ENCODE results near the gene ADRB1. TPM values are rescaled to one million over a fixed set of nuclear protein-coding genes. Genes with fewer than 3 reads are reported as not detected.

Gene ADRB1
- total RNA-seq (not detected), polyA plus RNA-seq (under 1 TPM in 2 of 3 donors, not detected in 1; 0.08 to 0.12 TPM), total RNA-seq (0 to 1.6 (median 0.18) reads per million in 6 experiments)

GRCh38 chr10:114043532-114044246, at the start of gene ADRB1:
TSS of gene ADRB1 (plus strand) at chr10:114043866. CDS start at chr10:114044133, 267 bp downstream.
- POLR2A ChIA-PET: interaction anchor here (0.6 kb wide), 1 partner anchor 13 kb away, joined by 9 read pairs; no protein-coding TSS in a partner anchor
- Mint-ChIP-seq H3K4me3 (peak within 1 kb of the TSS; percentile 65 to 86 (median 80)), H3K27ac (peak within 1 kb of the TSS in 3 of 10 donors; percentile 26 to 33 (median 29)), H3K9me3 (peaks cover 0 to 2% (median 0%) of the 10 kb centered on the region in 9 donors), H3K27me3 (peaks cover 30 to 90% (median 47%) of the 10 kb centered on the region in 5 donors), H3K36me3 (peaks cover 0 to 4% (median 0%) of the 10 kb centered on the region in 3 donors), H3K4me1 (peaks cover 5 to 26% (median 20%) of the 10 kb centered on the region in 4 donors)
- ATAC-seq (peak; percentile 35 to 44), DNase-seq (peak in 6 of 10 donors; percentile 7 to 19 (median 14))

GRCh38 chr10:113995201-113995600, 48.5 kb upstream of the ADRB1 start:
- no peak overlapping the region for H3K27ac Mint-ChIP-seq
- H3K9me3 Mint-ChIP-seq: no peaks in the 10 kb centered on the region
- POLR2A ChIA-PET: no interaction called here
- no peak for DNase-seq
- no peaks in the 10 kb centered on the region for H3K36me3 Mint-ChIP-seq
- no peak overlapping the region for H3K4me3 Mint-ChIP-seq
- H3K27me3 Mint-ChIP-seq: peaks cover 17 to 60% (median 34%) of the 10 kb centered on the region in 5 donors
- no peak for ATAC-seq
- H3K4me1 Mint-ChIP-seq: peaks cover 0 to 23% (median 7%) of the 10 kb centered on the region in 4 donors

- no peaks in the 10 kb centered on the region for H3K9me3 Mint-ChIP-seq
- peaks cover 12 to 49% (median 23%) of the 10 kb centered on the region in 5 donors for H3K27me3 Mint-ChIP-seq
- ATAC-seq (no peak), DNase-seq (no peak)
- peaks cover 0 to 24% (median 4%) of the 10 kb centered on the region in 4 donors for H3K4me1 Mint-ChIP-seq
- no peak overlapping the region for H3K27ac Mint-ChIP-seq
- POLR2A ChIA-PET: no interaction called here
- no peaks in the 10 kb centered on the region for H3K36me3 Mint-ChIP-seq
- no peak overlapping the region for H3K4me3 Mint-ChIP-seq
These were observed 46.2 kb upstream of the ADRB1 start for GRCh38 chr10:113997428-113997827.

- peaks cover 0 to 14% (median 4%) of the 10 kb centered on the region in 4 donors for H3K4me1 Mint-ChIP-seq
- H3K9me3 Mint-ChIP-seq: no peaks in the 10 kb centered on the region
- H3K4me3 Mint-ChIP-seq: peak overlapping the region in 1 of 10 donors; percentile 5
- ATAC-seq (no peak), DNase-seq (no peak)
- H3K27me3 Mint-ChIP-seq: peaks cover 12 to 42% (median 28%) of the 10 kb centered on the region in 5 donors
- H3K36me3 Mint-ChIP-seq: no peaks in the 10 kb centered on the region
- POLR2A ChIA-PET: no interaction called here
- H3K27ac Mint-ChIP-seq: no peak overlapping the region
These were observed 44.1 kb upstream of the ADRB1 start for GRCh38 chr10:113999531-113999930.

- Mint-ChIP-seq H3K4me3 (no peak overlapping the region), H3K9me3 (no peaks in the 10 kb centered on the region), H3K27me3 (peaks cover 15 to 46% (median 33%) of the 10 kb centered on the region in 5 donors), H3K27ac (no peak overlapping the region), H3K36me3 (no peaks in the 10 kb centered on the region), H3K4me1 (peaks cover 0 to 14% (median 5%) of the 10 kb centered on the region in 4 donors)
- DNase-seq: no peak
- no peak for ATAC-seq
- POLR2A ChIA-PET: no interaction called here
These were observed 43.1 kb upstream of the ADRB1 start for GRCh38 chr10:114000457-114001010.

GRCh38 chr10:114002422-114002821, 41.2 kb upstream of the ADRB1 start:
- Mint-ChIP-seq H3K4me1 (peaks cover 0 to 14% (median 5%) of the 10 kb centered on the region in 4 donors), H3K9me3 (no peaks in the 10 kb centered on the region), H3K4me3 (no peak overlapping the region), H3K27ac (no peak overlapping the region), H3K36me3 (no peaks in the 10 kb centered on the region), H3K27me3 (peaks cover 11 to 28% (median 20%) of the 10 kb centered on the region in 5 donors)
- ATAC-seq (no peak), DNase-seq (no peak)
- POLR2A ChIA-PET: no interaction called here

- ATAC-seq (no peak), DNase-seq (no peak)
- POLR2A ChIA-PET: no interaction called here
- Mint-ChIP-seq H3K4me1 (peaks cover 0 to 14% (median 5%) of the 10 kb centered on the region in 4 donors), H3K36me3 (no peaks in the 10 kb centered on the region), H3K27me3 (peaks cover 11 to 26% (median 18%) of the 10 kb centered on the region in 5 donors), H3K27ac (no peak overlapping the region), H3K4me3 (no peak overlapping the region), H3K9me3 (no peaks in the 10 kb centered on the region)
These were observed 40.3 kb upstream of the ADRB1 start for GRCh38 chr10:114003161-114003941.

GRCh38 chr10:114009281-114009996, 34.2 kb upstream of the ADRB1 start:
- POLR2A ChIA-PET: no interaction called here
- Mint-ChIP-seq H3K36me3 (no peaks in the 10 kb centered on the region), H3K9me3 (no peaks in the 10 kb centered on the region), H3K4me3 (no peak overlapping the region), H3K27me3 (peaks cover 4 to 22% (median 10%) of the 10 kb centered on the region in 5 donors), H3K4me1 (peaks cover 0 to 2% (median 0%) of the 10 kb centered on the region in 4 donors), H3K27ac (no peak overlapping the region)
- DNase-seq (no peak), ATAC-seq (no peak)

- Mint-ChIP-seq H3K9me3 (peaks cover 0 to 4% (median 0%) of the 10 kb centered on the region in 9 donors), H3K4me3 (no peak overlapping the region), H3K27me3 (peaks cover 1 to 13% (median 4%) of the 10 kb centered on the region in 5 donors), H3K36me3 (peaks cover 0 to 2% (median 0%) of the 10 kb centered on the region in 3 donors), H3K27ac (no peak overlapping the region), H3K4me1 (no peaks in the 10 kb centered on the region)
- ATAC-seq (no peak), DNase-seq (no peak)
- POLR2A ChIA-PET: no interaction called here
These were observed 33.4 kb upstream of the ADRB1 start for GRCh38 chr10:114010316-114010715.

- POLR2A ChIA-PET: no interaction called here
- no peak overlapping the region for H3K4me3 Mint-ChIP-seq
- peaks cover 0 to 10% (median 8%) of the 10 kb centered on the region in 9 donors for H3K9me3 Mint-ChIP-seq
- DNase-seq: no peak
- H3K4me1 Mint-ChIP-seq: no peaks in the 10 kb centered on the region
- ATAC-seq: no peak
- H3K27me3 Mint-ChIP-seq: peaks cover 0 to 27% (median 9%) of the 10 kb centered on the region in 5 donors
- peaks cover 0 to 6% (median 5%) of the 10 kb centered on the region in 3 donors for H3K36me3 Mint-ChIP-seq
- H3K27ac Mint-ChIP-seq: peak overlapping the region in 1 of 10 donors; percentile 40
These were observed 31.0 kb upstream of the ADRB1 start for GRCh38 chr10:114012650-114013049.

- H3K4me3 Mint-ChIP-seq: no peak overlapping the region
- no peak overlapping the region for H3K27ac Mint-ChIP-seq
- peaks cover 0 to 10% (median 8%) of the 10 kb centered on the region in 9 donors for H3K9me3 Mint-ChIP-seq
- peaks cover 0 to 39% (median 10%) of the 10 kb centered on the region in 5 donors for H3K27me3 Mint-ChIP-seq
- H3K4me1 Mint-ChIP-seq: no peaks in the 10 kb centered on the region
- DNase-seq (no peak), ATAC-seq (no peak)
- H3K36me3 Mint-ChIP-seq: peaks cover 0 to 6% (median 5%) of the 10 kb centered on the region in 3 donors
- POLR2A ChIA-PET: no interaction called here
These were observed 28.0 kb upstream of the ADRB1 start for GRCh38 chr10:114015708-114016107.

GRCh38 chr10:114017271-114017670, 26.4 kb upstream of the ADRB1 start:
- peaks cover 0 to 6% (median 5%) of the 10 kb centered on the region in 3 donors for H3K36me3 Mint-ChIP-seq
- POLR2A ChIA-PET: no interaction called here
- no peak for ATAC-seq
- no peak overlapping the region for H3K4me3 Mint-ChIP-seq
- H3K27ac Mint-ChIP-seq: peak overlapping the region in 1 of 10 donors; percentile 15
- H3K4me1 Mint-ChIP-seq: no peaks in the 10 kb centered on the region
- peaks cover 4 to 50% (median 14%) of the 10 kb centered on the region in 5 donors for H3K27me3 Mint-ChIP-seq
- H3K9me3 Mint-ChIP-seq: peaks cover 0 to 10% (median 8%) of the 10 kb centered on the region in 9 donors
- no peak for DNase-seq
